HG03135 (cell line): ENCODE measurements around the gene MX1.
A peak's percentile ranks its signal among the peaks of the same experiment; 100 is the strongest.

Experiments used
- ATAC-seq: cut with Tn5 transposase; IDR thresholded peaks from one replicate; pipeline ENCODE4 v1.9.1; 2021; ENCODE audit warnings: mild to moderate bottlenecking, moderate library complexity; ENCODE audit not compliant: unreplicated experiment

The MX1 gene

GRCh38 chr21:41425954-41426675, at the start of gene MX1:
MX1 (plus strand) TSS chr21:41426239; CDS start chr21:41432071, 5,832 bp downstream.
- ATAC-seq, result peak; percentile 90

- no peak for ATAC-seq
These were observed 48.3 kb upstream of the MX1 start for GRCh38 chr21:41377715-41378114.

DNA sequence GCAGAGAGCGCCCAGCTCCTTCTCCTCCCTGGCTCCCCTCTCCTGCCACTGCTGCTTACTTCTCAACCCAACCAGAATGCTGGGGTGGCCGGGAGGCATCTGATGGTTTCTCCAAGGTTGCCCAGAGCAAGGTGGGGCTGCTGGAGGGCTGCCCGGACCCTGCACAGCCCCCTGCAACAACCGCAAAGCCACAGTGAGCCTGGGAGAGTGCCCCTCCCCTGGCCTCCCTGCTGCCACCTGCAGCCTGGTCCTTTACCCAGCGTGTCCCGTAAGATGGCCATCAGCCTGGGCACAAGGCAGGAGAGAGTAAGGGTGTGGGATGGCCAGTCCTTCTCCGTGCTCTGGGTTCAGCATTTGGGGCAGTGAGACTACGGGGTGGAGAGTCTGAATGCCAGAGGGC, 47.2 kb upstream of the MX1 start:
- no peak for ATAC-seq

DNA sequence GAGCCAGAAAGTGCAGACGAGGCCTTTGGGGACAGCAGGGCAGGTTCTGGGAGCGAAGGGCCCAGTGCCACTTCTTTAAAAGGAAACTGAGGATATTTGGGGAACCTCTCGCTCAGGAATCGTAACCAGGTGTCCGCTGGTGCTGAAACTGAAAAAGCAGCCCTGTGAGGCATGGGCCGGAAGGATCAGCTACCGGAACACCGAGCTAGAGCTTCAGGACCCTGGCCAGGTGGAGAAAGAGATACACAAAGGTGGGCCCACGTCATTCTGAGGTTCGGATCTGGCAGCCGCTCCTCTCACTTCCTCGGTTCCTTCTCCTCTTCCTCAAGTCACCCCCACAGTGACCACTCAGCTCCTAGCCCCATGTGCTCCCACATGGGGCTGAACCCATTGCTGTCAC, 46.1 kb upstream of the MX1 start:
- ATAC-seq, result no peak

DNA sequence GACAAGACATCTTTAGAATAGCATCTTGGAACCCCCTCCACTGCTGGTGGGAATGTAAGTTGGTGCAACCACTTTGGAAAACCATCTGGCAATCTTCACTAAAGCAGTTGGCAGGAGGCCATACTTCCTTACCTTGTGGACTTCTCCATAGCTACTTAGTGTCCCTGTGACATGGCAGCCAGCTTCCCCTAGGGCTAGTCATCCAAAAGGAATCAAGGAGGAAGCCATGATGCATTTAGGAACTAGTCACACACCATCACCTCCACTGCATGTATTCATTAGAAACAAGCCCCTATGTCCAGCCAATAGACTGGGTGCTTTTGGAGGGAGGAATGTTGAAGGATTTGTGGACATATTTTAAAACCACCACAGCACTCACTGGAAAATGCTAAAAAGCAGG, 44.3 kb upstream of the MX1 start:
- ATAC-seq, result no peak

DNA sequence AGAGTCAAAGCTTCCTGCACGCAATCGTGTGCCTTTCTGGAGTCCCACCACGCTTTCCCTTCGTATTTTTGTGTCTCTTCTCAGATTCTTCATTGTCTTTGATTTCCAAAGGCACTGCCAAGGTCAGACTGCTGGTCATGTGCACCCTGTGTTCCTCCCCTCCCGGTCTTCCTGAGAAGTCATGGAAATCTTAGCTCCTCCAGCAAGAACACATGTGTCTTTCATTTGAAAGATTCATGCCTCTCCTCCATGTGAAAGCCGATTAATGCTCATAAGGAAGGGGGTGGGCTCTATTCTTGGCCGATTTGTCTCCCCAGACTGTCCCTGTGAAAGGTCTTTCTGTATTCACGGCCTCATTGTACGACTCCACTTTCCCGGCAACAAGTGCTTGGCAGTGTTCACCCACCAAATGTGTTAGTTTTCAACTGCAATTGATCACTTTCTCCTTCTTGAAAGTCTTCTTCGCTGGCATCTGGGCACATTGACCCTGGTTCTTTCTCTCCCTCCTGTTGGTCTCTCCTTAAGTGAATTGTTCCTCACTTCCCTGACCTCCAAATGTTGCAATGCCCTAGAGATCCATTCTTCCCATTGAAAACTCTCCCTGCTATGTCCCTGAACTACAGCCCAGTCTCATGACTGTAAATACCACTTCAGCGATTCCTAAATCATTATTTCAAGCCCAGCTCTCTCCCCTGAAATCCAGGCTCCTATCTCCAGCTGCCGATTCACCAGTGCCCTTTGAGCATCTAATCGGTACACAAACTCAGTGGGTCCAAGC, 38.8 kb upstream of the MX1 start:
- no peak for ATAC-seq

DNA sequence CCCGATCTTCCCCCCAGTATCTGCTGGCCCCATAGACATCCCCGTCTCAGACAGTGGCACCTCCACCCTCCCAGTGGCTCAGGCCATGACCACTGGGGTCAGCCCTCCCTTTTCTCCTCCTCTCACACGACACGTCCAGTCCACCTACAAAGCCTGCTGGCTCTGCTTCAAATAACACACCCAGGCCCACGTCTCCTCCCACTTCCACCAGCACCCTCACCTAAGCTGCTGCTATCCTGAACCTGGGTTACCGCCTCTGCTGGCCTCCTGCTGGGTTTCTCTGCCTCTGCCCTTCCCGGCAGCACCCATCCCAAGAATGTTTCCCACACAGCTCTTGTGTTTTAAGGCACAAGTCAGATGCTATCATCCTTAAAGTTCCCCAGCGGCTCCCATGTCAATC, 38.2 kb upstream of the MX1 start:
- ATAC-seq, result no peak

DNA sequence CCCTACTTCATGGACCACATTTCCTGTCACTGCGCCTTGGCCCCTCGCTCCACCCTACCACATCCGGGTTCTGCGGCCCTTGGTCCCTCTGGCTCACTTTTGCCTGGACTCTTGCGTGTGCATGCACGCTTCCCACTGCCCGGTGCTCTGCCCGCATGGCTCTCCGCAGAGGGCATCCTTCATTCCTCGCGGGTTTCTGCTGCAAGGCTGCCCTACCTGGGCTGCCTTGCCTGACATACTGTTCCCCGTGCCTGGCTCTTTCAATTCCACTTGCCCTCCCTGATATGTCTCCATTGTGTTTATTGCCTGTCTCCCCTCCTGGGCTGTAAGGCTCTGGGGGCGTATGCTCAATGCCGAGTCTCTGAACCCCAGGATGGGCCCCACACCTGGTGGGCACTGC, 37.8 kb upstream of the MX1 start:
- no peak for ATAC-seq

DNA sequence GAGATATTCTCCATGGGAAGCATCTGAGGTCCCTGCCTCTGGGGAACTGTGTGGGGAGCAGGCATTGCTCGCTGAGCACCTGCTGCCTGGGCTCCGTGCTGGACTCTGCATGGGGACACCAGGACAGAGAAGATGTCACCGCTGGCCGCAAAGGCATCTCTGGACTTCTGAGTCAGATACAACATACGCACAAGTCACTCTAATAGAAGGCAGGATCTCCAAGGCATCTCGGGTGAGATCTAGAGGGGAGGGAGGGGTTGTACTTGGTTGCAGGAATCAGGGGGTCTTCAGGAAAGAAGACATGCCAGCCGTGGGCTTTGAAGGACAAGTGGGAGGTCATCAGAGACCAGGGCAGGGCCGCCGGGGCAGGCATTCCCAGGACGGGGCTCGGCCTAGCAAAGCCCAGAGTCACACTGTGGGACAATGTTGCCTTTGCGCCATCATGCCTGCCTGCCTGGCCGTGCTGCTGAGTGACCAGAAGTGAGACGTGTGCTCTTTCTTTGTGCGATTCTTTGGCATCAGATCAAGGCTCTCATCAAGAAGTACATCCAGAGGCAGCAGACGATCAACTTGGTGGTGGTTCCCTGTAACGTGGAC, 35.9 kb upstream of the MX1 start:
- ATAC-seq, result no peak

DNA sequence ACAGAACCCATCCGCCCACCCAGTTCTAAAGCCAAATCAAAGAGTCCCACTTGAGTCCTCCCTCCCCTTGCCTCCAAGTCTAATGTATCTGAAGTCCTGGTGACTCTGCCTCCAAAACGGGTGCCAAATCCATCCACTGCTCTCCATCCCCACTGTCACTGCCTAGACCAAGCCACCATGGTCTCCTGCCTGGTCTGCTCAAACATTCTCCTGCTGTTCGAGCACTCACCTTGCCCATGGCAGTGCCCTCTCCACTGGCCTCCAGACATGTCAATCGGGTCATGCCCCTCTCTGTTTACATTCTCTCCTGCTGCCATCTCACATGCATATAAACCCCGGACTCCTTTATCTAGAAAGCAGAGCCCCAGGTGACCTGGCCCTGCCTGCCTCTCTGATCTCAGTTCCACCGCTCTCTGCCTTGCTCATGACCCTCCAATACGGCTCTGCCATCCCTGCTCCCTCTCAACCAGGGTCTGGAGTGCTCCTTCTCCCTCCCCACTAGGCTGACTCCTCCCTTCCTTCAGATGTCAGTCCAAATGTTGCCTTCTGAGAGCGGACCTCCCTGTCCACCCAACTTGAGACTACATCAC, 32.1 kb upstream of the MX1 start:
- no peak for ATAC-seq

DNA sequence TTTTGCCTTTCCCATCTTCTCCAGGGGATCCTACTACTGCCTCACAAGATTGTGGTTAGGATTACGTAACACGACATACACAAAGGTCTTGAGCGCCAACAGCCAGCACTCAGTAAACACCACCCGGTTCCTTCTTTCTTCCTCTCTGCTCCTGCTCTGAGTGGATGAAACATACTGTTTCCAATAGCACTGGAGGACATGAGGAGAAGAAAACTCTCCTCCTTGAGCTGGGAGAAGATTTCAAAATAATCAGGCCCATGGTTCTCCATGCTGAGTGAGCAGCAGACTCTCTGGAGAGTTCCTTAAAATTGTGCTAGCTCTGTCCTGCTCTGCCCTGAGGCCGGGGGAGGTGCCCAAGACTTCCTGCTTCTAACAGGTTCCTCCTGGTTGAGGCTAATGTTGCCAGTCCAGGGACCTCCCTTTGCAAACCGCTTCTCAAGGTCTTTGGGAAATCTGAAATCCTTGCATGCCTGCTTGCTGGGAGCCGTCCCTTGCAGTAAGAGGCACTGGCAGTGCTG, 29.4 kb upstream of the MX1 start:
- ATAC-seq, result no peak

GRCh38 chr21:41397471-41397891, 28.6 kb upstream of the MX1 start:
- no peak for ATAC-seq

DNA sequence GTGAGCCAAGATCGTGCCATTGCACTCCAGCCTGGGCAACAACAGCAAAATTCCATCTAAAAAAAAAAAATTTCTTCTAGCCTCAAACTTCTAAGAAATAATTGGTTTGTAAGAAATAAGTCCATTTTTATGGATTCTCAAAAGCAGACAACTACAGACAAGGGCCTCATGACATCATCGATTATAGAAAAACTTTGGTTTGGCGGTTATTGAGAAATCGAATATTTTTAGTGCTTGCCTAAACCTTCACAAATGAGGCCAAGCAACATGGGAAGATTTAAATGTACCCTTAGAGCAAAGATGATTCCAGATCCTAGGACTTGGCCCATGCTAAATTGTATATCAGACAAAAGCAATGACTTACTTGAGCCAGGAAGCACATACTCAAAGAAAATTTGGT, 27.8 kb upstream of the MX1 start:
- ATAC-seq, result no peak

- ATAC-seq, result no peak
These were observed 27.2 kb upstream of the MX1 start for GRCh38 chr21:41398831-41399230.

DNA sequence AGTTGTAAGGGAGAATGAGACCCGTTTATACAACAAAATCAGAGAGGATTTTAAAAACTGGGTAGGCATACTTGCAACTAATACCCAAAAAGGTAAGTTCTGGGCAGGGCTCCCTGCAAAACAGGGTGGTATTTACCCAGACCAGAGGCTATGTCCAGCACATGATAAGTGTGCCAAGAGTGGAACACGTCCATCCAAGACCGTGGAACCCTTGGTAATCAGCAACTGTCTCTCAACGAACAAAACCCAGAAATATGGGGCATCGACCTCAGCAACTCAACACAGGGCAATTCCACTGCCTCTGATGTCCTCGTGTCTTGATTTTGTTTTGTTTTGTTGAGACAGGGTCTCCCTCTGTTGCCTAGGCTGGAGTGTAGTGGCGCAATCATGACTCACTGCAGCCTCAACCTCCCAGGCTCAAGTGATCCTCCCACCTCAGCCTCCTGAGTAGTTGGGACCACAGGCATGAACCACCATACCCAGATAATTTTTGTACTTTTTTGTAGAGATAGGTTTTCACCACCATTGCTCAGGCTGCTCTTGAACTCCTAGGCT, 26.7 kb upstream of the MX1 start:
- no peak for ATAC-seq

- ATAC-seq, result no peak
These were observed 23.8 kb upstream of the MX1 start for GRCh38 chr21:41402231-41402630.

GRCh38 chr21:41402796-41403195, 23.2 kb upstream of the MX1 start:
- no peak for ATAC-seq

GRCh38 chr21:41403331-41403730, 22.7 kb upstream of the MX1 start:
- ATAC-seq, result no peak

- no peak for ATAC-seq
These were observed 22.1 kb upstream of the MX1 start for GRCh38 chr21:41403966-41404365.

DNA sequence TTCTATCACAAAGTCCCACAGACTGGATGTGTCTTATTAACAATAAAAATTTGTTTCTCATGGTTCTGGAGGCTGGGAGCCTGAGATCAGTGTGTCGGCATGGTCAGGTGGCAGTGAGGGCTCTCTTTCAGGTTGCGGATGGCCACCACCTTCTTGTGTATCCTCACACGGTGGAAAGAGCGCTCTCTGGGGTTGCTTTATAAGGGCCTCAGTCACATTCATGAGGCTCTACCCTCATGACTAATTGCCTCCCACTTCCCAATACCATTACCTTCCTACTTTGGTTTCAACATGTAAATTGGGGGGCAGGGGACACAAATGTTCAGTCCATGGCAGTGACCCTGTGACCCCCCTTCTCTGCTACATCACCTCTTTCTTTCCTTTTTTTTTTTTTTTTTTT, 20.7 kb upstream of the MX1 start:
- no peak for ATAC-seq

DNA sequence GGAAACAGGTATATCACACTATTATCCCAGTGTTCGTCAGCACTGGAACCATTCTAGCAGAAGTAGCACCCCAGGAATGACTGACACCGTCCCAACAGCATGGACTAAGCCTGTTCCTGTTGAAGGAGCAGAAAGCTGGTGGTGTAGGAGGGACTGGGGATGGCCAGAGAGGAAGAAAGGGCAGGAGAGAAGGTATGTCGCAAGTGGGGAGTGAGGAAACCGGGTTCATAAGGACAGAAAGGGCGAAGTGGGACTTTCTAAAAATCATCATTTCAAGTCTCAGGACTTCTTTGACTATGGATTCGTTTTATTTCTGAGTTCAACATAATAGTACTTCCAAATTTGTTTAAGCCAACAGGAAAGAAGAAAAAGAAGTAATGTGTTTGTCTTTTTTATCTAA, 19.7 kb upstream of the MX1 start:
- no peak for ATAC-seq
